Body of pancreas (tissue), 4 donors: ENCODE data around the gene ZCCHC3.

ENCODE experiments used
- CTCF ChIP-seq, 7 experiments: fragments of 450-650 bp in 4 of 7; fragments of 200-600 bp in 3 of 7; sonication (generic) in 3 of 7; IDR thresholded peaks; one replicate each; pipeline ENCODE4 v1.5.1; 2016 to 2019; ENCODE audit warnings: antibody characterized with exemption in 7 of 7
- POLR2A ChIP-seq, 3 donors: fragments of 450-650 bp; IDR thresholded peaks; one replicate each; pipeline ENCODE4 v1.6.1; 2016; ENCODE audit warnings: antibody characterized with exemption in 3 of 3, mild to moderate bottlenecking in 2 of 3

- TF ChIP-seq CTCF (IDR thresholded peaks at IDR 0.05) (no peak), POLR2A (IDR thresholded peaks at IDR 0.05) (no peak)
Measured at GRCh38 chr20:258269-258858, 39.0 kb upstream of the ZCCHC3 start.
